Measurements from ENCODE around the gene PTPN6. TPM values are rescaled to one million over a fixed set of nuclear protein-coding genes. Genes with fewer than 3 reads are reported as not detected.

PTPN6 gene
- total and polyA plus RNA-seq, 2 of the 13 experiments (the other 11 are each of a cell fraction or from before 2014, with no cell fraction given): 10.5 to 10.6 TPM

- TF ChIP-seq ZNF776 (CRISPR knock-in tag; IDR thresholded peaks at IDR 0.05) (peak; percentile 92), ATRX (CRISPR knock-in tag; IDR thresholded peaks at IDR 0.05; ENCODE audit: borderline replicate concordance) (no peak), ZNF34 (CRISPR knock-in tag; IDR thresholded peaks at IDR 0.05; ENCODE audit: borderline replicate concordance) (no peak), BCLAF1 (IDR thresholded peaks at IDR 0.05) (no peak), ATAD3A (CRISPR knock-in tag; IDR thresholded peaks at IDR 0.05) (0 out of 2 replicates have a peak, but pooled peaks have one; percentile 2), ZBTB4 (CRISPR knock-in tag; IDR thresholded peaks at IDR 0.05; ENCODE audit: borderline replicate concordance) (peak; percentile 92), ZEB1 (IDR thresholded peaks at IDR 0.05; ENCODE audit: insufficient replicate concordance, low read depth) (peak; percentile 60), SP1 (IDR thresholded peaks at IDR 0.05) (no peak), SP1 (CRISPR knock-in tag; IDR thresholded peaks at IDR 0.05) (peak; percentile 91), ZNF609 (CRISPR knock-in tag; IDR thresholded peaks at IDR 0.05; ENCODE audit: borderline replicate concordance) (no peak), NPAS2 (CRISPR knock-in tag; IDR thresholded peaks at IDR 0.05; ENCODE audit: borderline replicate concordance) (no peak), ZNF512 (CRISPR knock-in tag; IDR thresholded peaks at IDR 0.05) (0 out of 2 replicates have a peak, but pooled peaks have one; percentile 67)
Observed at GRCh38 chr12:6937481-6938352, 13.4 kb upstream of the PTPN6 start (continued).
